Measurements from ENCODE around the gene SLC25A29.

- no peak for TF ChIP-seq CTCF (IDR thresholded peaks at IDR 0.05)
- TF ChIP-seq POLR2A (IDR thresholded peaks at IDR 0.05), result no peak
- TF ChIP-seq EP300 (IDR thresholded peaks at IDR 0.05), result no peak
These were observed 36.0 kb upstream of the SLC25A29 start for GRCh38 chr14:100342195-100342594.

Data from gastroesophageal sphincter (tissue), 3 donors.